NCI-H82 treated with DMSO at 0.1 percent for 48 hours (cell line): ENCODE results near the gene STAM.

Experiments used
- DNase-seq: peaks from one replicate; lab custom pipeline; 2025; ENCODE audit not compliant: unreplicated experiment; lab: John Stamatoyannopoulos, UW

Gene STAM

GRCh38 chr10:17758200-17758599 lies 114.2 kb downstream of the STAM start:
- DNase-seq: no peak

DNA sequence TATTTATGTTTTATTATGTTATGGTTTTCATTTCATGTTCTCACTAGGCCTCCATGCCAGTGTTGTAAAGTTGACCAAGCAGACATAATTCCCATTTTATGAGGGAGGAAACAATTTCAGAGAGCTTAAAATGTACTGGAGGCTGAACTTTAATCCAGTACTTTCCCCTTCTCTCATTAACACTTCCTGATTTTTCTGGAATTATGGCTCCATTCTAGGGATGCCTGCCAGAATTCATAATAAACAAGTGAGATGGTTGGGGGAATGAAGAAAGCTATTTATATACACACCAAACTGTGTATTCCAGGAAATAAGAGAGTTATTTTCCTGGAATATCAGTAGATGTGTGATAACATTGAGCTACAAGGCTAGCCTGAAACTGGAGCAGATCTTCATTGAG lies 114.9 kb downstream of the STAM start:
- no peak for DNase-seq

DNA sequence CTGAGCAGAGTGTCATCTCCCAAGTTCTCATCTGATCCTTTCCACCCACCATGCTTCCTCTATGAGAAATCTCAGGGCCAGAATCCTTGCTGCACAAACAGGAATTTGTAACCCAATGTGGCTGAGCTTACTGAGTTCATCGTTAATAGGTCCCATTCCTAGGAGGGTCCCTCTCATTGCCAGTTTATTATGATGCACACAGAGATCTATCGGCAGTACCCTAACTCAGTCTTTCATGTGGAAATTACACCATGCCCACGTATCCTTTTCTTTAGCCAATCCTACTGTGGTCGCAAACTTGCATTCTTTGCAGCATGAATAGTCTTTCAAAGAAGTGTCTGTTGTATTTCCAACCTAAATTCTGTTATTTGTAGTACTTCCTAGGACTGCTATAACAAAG lies 120.2 kb downstream of the STAM start:
- DNase-seq: no peak

DNA sequence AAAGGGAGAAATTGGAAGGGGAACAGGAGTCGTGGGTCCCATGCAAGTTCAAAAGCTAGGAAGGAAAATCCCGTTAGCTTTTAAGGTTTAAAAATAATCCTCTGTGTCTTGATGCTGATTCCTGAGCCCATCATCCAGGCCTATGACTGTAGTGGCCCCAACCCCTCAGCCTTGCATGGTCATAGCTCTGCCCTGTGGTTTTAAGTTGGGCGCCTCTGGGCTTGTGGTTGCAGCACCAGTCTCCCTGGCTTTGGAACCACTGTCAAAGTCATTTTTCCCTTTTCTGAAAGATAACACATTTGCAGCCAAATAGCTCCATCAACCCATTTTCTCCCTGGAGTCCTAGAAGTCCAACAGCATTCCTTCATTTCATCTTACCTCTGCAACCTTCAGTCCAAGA lies 121.7 kb downstream of the STAM start:
- DNase-seq: no peak
